Activated effector memory CD4-positive, alpha-beta T cell treated with Interleukin-2 at 50 U/mL for 16 hours (primary cell): ENCODE measurements around the gene GLMP.

Source experiments
- DNase-seq: peaks from one replicate; pipeline ENCODE4 v3.0.0-alpha.2; 2020

Gene GLMP

DNA sequence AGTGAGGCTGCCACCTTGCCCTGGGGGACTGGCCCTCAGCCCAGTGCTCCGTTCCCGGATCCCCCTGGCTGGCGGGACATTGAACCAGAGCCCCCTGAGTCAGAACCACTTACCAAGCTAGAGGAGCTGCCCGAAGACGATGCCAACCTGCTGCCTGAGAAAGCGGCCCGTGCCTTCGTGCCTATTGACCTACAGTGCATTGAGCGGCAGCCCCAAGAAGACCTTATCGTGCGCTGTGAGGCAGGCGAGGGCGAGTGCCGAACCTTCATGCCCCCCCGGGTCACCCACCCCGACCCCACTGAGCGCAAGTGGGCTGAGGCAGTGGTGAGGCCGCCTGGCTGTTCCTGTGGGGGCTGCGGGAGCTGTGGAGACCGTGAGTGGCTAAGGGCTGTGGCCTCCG lies 10.0 kb downstream of the GLMP start:
- DNase-seq = no peak

GRCh38 chr1:156284757-156285156 lies 10.7 kb downstream of the GLMP start:
- DNase-seq = no peak

DNA sequence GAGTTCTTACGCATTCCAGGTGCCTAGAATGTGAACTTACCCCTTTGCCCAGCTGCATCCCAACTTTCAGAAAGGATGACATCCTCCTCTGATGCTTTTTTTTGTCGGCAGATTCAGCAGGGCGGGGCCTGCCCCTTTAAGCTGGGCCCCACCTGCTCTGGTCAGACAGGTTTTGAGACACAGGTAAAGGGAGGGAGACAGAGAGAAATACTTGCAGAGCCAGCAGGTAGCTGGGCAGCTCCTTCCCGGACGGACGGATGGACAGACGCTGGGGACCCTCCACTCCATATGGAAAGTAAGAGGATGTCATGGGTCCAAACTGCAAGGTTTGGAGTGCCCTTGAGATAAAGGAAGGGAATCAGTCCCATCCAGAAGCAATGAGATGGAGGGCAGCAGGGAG lies 11.4 kb downstream of the GLMP start, which contains the start of gene TMEM79:
Gene TMEM79 (plus strand): TSS at position 214 of the 400 bp plus-strand sequence. CDS start 902 bp downstream, outside the sequence.
- no peak for DNase-seq

GRCh38 chr1:156283521-156283920 lies 12.0 kb downstream of the GLMP start:
- DNase-seq = no peak

DNA sequence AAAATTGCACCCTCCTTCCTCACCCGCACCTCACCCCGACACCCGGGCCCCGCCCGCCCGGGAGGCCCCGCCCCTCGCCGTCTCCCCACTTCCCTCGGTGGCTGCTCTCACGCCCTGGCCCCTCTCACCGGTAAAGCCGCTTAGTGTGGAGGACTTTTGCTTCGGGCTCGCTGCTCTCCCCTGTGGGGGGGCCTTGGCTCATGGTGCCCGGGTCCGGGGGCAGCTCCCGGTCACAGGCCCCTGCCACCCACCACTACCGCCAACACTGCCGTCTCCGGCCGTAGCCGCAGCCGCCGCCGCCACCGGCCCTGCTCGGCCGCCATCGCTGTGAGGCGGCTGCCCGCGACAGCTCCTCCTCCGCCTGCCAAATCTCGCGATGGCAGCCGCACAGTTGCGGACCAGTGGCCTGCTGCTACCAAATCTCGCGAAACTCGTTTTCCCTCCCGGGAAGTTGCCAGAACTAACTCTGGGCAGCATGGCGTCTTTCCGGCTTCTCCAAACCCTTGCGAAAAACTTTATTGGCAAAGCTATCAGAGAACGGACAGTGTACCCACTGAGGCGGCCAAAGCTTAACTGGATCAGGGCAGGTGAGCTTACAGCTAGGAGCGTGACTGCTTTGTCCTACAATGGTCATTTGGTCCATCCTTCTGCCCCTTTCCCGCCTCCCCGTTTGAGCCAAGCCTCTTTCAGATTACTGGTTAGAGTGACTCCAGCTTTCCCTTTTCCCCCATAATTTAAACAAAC lies 12.8 kb downstream of the GLMP start, which contains the start of gene SMG5:
Gene SMG5 (minus strand): TSS at position 347 of the 744 bp plus-strand sequence. CDS start 145 bp downstream, at position 202.
- peak; percentile 92 for DNase-seq

DNA sequence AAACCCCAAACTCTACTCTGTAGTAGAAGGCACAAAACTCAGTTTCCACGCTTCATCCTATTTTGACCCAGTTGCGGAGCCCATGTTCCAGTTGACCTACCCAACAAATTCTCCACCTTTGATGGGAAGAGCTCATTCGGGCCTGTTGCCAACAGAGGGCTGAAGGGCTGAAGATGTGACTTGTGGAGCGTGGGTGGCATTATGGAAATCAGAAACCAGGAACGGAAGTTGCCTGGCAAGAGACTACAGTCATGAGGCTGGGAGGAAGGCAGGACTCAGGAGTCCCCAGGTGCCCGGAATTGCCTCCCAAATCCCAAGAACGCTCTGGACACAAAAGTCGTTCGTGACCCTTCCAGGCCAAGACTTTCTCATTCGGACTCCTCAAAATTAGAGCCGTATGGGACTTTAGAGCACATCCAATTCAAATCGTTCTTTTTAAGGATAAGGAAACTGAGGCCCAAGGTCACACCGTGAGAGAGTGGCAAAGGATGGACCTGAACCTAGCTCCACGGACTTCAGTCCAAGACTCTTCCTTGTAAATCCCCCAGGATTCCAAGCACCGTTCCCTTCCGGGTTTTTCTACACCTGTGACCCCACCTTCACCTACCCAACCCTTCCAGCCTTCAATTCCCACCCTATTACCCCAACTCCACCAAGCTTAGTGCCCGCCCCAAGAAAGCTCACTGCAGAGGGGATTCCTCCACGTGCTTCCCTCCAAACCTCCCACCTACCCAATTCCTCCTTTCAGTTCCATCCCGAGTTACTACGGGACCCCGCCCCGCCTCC lies 13.6 kb downstream of the GLMP start:
- DNase-seq = no peak

DNA sequence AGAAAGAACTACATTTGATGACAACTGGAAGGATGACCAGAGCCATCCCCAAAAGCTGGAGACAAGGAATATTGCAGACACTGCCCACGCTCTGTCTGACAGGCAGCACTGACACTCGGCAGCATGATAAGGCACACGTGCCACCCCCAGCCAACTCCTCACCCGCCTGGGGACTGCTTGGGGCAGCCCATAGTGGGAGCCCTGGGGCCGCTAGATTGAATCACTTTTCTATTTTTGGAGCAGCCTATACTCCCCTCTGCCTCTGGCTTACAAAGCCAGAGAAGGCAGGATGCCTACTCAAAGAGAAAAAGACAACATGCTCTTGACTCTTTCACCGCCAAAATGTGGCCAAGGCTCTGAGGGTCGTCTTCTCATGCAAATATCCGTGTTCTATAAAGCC lies 14.2 kb downstream of the GLMP start:
- peak; percentile 2 for DNase-seq

DNA sequence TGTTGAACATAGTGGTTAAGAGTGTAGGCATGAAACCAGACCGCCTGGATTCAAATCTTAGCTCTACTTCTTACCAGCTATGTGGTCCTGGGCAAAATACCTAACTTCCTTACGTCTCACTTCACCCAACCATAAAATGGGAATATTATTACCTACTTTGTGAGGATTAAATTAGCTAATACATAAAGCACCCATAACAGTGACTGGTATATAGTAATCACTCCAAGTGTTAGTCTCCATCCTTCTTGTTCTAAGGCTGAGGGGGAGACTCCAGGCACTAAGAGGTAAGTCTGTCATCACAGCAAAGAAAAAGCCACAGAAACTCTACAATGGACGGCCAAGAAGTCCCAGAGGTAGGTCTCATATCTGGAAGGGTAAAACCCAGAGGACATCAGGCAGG lies 15.6 kb downstream of the GLMP start:
- DNase-seq = no peak

- DNase-seq = no peak
These were observed 18.5 kb downstream of the GLMP start for GRCh38 chr1:156276966-156277381.

DNA sequence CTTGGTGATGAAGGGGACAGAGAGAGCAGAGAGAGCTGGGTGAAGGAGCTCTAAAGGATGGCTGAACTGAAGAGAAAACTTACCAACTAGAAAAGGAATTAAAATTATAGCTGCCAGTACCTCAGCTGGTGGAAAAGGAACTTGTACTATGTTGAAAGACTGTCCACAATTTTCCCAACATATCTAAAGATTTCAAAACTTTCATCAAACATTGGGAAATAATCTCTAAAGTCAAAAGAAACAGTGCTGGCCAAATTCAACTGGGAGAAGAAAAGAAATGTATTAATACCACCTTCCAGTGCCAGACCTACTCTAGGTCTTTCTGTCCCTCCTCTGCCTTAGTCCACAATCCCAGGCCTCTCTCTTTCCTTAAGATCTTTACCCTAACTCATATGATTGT lies 18.9 kb downstream of the GLMP start:
- no peak for DNase-seq

GRCh38 chr1:156270314-156270713 lies 25.2 kb downstream of the GLMP start:
- DNase-seq = no peak

DNA sequence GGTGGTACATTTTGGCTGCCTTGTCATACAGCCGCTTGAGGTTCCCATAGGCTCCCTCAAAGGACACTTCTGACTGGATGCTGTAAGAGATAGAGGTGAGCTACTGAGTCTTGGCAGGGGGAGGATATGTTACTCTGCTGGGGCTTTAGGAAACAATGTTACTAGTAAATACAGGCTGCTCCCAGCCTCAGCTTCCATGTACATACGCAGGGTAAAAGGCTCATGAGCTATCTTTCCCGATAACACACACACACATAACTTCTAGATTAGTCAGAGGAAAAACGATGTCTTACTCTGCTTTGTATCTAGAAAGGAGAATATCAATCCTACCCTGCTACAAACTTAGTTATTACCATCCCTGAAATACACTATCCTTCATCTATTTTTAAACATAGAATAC lies 27.1 kb downstream of the GLMP start:
- DNase-seq = no peak

- no peak for DNase-seq
These were observed 29.4 kb downstream of the GLMP start for GRCh38 chr1:156266051-156266450.

- DNase-seq = no peak
These were observed 32.2 kb downstream of the GLMP start for GRCh38 chr1:156263288-156263655.

DNA sequence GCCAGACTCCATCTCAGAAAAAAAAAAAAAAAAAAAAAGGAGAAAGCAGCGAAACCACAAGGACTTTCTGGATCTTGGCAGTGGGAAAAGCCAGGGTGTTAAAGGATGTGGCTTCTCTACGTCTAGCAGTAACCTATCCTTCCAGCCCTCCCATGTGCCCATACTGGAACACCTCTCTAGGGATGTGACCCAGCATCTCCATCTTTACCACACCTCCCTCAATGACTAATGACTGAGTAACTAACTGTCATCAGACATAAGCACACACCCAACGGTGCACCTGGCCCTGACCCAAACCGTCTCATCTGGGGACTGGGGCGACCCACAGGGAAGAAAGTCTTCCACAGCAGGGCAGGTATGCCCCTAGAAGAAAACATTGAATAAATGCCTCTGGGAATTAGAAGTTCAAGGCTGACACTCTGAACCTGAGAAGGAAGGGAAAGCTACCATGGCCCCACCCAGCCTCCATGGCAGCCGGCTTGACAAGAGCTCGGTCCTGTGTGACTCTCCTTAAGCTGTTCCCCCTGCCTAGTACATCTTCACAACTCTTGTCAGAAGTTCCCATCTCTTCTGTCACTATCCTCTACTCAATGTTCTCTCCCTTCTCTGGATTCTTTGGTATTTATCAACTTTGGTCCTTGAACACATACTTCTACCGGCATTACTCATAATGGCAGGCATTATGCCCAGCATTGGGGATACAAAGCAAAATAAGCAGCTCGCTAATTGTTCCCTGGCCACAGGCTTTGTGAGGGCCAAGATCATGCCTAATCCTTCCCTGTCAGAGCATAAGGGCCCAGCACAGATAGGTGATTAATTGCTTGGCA lies 32.8 kb downstream of the GLMP start:
- no peak for DNase-seq

DNA sequence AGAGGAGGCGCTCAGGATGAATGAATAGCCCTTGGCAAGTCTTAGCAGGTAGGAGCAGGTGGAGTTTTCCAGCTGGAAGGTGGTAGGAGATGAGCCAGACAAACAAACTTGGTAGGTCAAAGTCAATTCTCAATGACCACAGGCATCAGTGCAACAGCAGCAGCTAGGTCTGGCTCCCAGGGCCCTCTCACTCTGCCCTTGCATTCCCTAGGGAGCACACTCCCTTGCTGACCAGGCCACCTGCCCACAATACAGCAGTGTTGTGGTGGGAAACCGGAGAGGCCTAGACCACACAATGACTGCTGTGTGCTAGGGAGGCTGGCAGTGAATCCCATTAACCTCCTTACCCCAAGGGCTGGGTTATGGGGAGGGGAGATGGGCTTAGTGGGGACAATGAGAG lies 34.6 kb downstream of the GLMP start:
- DNase-seq = no peak

- DNase-seq = no peak
These were observed 35.7 kb downstream of the GLMP start for GRCh38 chr1:156259805-156260204.

GRCh38 chr1:156258859-156259258 lies 36.6 kb downstream of the GLMP start:
- no peak for DNase-seq

DNA sequence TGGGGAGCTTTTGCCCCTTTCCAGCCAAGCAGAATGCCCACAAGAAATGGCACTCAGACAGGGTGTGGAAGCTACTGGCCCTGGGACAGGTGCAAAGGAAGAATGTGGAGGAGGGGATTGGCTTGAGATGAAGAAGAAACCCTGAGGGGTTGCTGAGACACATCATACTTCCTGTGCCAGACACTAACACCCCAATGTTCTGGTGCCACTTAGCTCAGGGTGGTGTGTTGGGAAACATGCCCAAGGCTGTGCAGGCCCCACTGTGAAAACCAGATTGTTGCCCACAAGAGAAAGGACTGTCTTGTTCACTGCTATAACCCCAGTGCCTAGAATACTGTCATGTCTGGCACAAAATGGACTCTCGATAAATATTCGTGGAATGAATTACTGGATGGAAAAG lies 37.8 kb downstream of the GLMP start:
- no peak for DNase-seq

DNA sequence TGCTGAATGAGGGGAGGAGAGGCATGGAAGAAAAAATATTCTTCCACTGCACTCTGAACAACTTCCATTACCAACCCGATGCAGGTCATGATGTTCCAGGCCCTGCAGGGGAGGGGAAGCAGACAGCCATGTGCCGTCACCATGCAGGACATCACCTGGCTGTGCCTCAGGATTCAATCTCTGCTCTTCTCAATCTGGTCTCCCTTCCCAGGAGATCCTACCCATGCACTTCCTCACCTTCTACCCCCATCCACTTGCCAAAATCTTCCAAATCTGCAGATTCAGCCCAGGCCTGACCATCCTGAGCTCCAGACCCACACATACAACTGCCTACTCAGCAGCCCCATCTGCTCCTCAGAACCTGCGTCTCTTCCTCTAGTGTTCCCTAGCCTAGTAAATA lies 41.8 kb downstream of the GLMP start:
- no peak for DNase-seq

GRCh38 chr1:156251527-156251926 lies 44.0 kb downstream of the GLMP start:
- DNase-seq = no peak

DNA sequence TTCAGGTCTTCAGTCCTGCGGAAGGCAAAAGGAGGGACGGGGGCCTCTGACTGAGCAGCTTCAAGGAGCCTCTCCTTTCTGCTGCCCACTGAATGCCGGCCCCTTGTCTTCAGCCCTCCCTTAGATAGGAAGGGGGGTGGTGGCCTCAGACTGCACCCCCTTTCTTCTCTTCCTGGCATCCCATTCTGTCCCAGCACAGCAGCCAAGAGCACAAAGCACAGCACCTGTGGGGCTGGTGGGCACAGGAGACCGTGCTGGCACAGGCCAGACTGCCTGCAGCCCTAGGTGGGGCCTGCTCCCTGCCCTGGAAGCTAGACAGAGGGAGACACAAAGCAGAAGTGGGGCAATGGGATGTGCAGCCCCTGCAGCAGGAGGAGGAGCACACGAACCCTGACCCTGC lies 45.9 kb downstream of the GLMP start:
- DNase-seq = no peak

GRCh38 chr1:156248323-156248683 lies 47.2 kb downstream of the GLMP start:
- no peak for DNase-seq
